Loucy (cell line): Measurements from ENCODE around the gene AGPS.
"Not testable (repeated sequence)": the region's sequence is repeated elsewhere in the genome, so short reads cannot be mapped to it uniquely, and the experiment has no call there.

ENCODE experiments used
- H2AFZ ChIP-seq: fragments of 200-600 bp; sonication (generic); 2 replicates; pipeline ENCODE4 v1.6.0; 2016; ENCODE audit warnings: antibody characterized with exemption, mild to moderate bottlenecking, low read length, moderate library complexity
- H3F3A ChIP-seq: fragments of 200-600 bp; 2 replicates; pipeline ENCODE4 v1.6.0; 2016; ENCODE audit warnings: antibody characterized with exemption, low read depth, mild to moderate bottlenecking
- H3K27me3 ChIP-seq: fragments of 200-600 bp; sonication (generic); 2 replicates; pipeline ENCODE4 v1.6.1; 2014; ENCODE audit warnings: low read length, mild to moderate bottlenecking; ENCODE audit not compliant: insufficient read depth, poor library complexity, severe bottlenecking
- H3K36me3 ChIP-seq: fragments of 200-600 bp; sonication (generic); 2 replicates; pipeline ENCODE4 v1.6.1; 2016; ENCODE audit warnings: low read length; ENCODE audit not compliant: insufficient read depth
- H3K4me1 ChIP-seq: fragments of 200-600 bp; sonication (generic); 2 replicates; pipeline ENCODE4 v1.5.1; 2014; ENCODE audit warnings: low read length, mild to moderate bottlenecking; ENCODE audit not compliant: insufficient read depth, poor library complexity, severe bottlenecking
- H3K4me2 ChIP-seq: fragments of 200-600 bp; sonication (generic); 2 replicates; pipeline ENCODE4 v1.6.0; 2014; ENCODE audit warnings: antibody characterized with exemption, low read length, low read depth, mild to moderate bottlenecking; ENCODE audit not compliant: poor library complexity, severe bottlenecking
- H3K4me3 ChIP-seq: fragments of 200-600 bp; sonication (generic); 2 replicates; pipeline ENCODE4 v1.5.1; 2014; ENCODE audit warnings: low read length, mild to moderate bottlenecking, mixed read lengths; ENCODE audit not compliant: poor library complexity, severe bottlenecking
- H3K79me2 ChIP-seq: fragments of 200-600 bp; sonication (generic); 2 replicates; pipeline ENCODE4 v1.6.1; 2014; ENCODE audit warnings: low read length; ENCODE audit not compliant: insufficient read depth
- H3K9ac ChIP-seq: fragments of 200-600 bp; sonication (generic); 2 replicates; pipeline ENCODE4 v1.6.0; 2014; ENCODE audit warnings: mild to moderate bottlenecking, low read depth, low read length, moderate library complexity; ENCODE audit not compliant: poor library complexity, severe bottlenecking
- H3K9me2 ChIP-seq: fragments of 200-600 bp; sonication (generic); replicated peaks from 2 replicates; pipeline ENCODE4 v1.6.1; 2016; ENCODE audit warnings: low read depth, low read length, mixed read lengths
- H3K9me3 ChIP-seq: fragments of 200-600 bp; sonication (generic); 2 replicates; pipeline ENCODE4 v1.6.1; 2014; ENCODE audit warnings: mild to moderate bottlenecking, antibody characterized with exemption, low read length, low read depth; ENCODE audit not compliant: insufficient read depth
- H4K20me1 ChIP-seq: fragments of 200-600 bp; sonication (generic); 2 replicates; pipeline ENCODE4 v1.6.0; 2014; ENCODE audit warnings: antibody characterized with exemption, low read length, mild to moderate bottlenecking; ENCODE audit not compliant: insufficient read depth, poor library complexity, severe bottlenecking
- CTCF ChIP-seq: fragments of 200-600 bp; sonication (generic); conservative IDR thresholded peaks from 2 replicates; pipeline ENCODE4 v1.5.1; 2014; ENCODE audit warnings: mild to moderate bottlenecking, antibody characterized with exemption, low read length
- EZH2phosphoT487 ChIP-seq: fragments of 200-600 bp; IDR thresholded peaks from 2 replicates; pipeline ENCODE4 v1.6.1; 2018; ENCODE audit warnings: antibody characterized with exemption, mild to moderate bottlenecking, moderate library complexity, borderline replicate concordance

Gene AGPS

GRCh38 chr2:177353187-177353478, 39.4 kb upstream of the AGPS start:
- H3K9ac ChIP-seq = no peak overlapping the region
- H3K4me2 ChIP-seq = no peak overlapping the region
- H3K4me3 ChIP-seq = no peak overlapping the region
- H3K36me3 ChIP-seq = no peaks in the 10 kb centered on the region
- no peaks in the 10 kb centered on the region for H3K27me3 ChIP-seq
- no peaks in the 10 kb centered on the region for H3K79me2 ChIP-seq
- H3K4me1 ChIP-seq = no peaks in the 10 kb centered on the region
- no peaks in the 10 kb centered on the region for H3F3A ChIP-seq
- H4K20me1 ChIP-seq = no peaks in the 10 kb centered on the region
- TF ChIP-seq CTCF (no peak), EZH2phosphoT487 (no peak)
- no peaks in the 10 kb centered on the region for H3K9me3 ChIP-seq
- H3K9me2 ChIP-seq = no peaks in the 10 kb centered on the region
- H2AFZ ChIP-seq = no peak overlapping the region

- not testable (repeated sequence) for H3K27me3 ChIP-seq, H3K9me3 ChIP-seq, H3K4me2 ChIP-seq, H3K79me2 ChIP-seq, H3K9ac ChIP-seq, H3K4me3 ChIP-seq, H3K9me2 ChIP-seq, H2AFZ ChIP-seq, H3F3A ChIP-seq, H4K20me1 ChIP-seq, H3K4me1 ChIP-seq, H3K36me3 ChIP-seq
These were observed 38.0 kb upstream of the AGPS start for GRCh38 chr2:177354541-177354940.

GRCh38 chr2:177355874-177356273, 36.7 kb upstream of the AGPS start:
- Histone ChIP-seq H3K9me3 (no peaks in the 10 kb centered on the region), H3K4me2 (no peak overlapping the region), H3K27me3 (no peaks in the 10 kb centered on the region), H3K79me2 (no peaks in the 10 kb centered on the region), H3F3A (no peaks in the 10 kb centered on the region), H2AFZ (no peak overlapping the region), H3K9ac (no peak overlapping the region), H3K36me3 (no peaks in the 10 kb centered on the region), H3K9me2 (no peaks in the 10 kb centered on the region), H4K20me1 (no peaks in the 10 kb centered on the region), H3K4me3 (no peak overlapping the region), H3K4me1 (no peaks in the 10 kb centered on the region)
- no peak for TF ChIP-seq CTCF

- Histone ChIP-seq H3K9me3 (no peaks in the 10 kb centered on the region), H3K36me3 (no peaks in the 10 kb centered on the region), H3K27me3 (no peaks in the 10 kb centered on the region), H3K9me2 (no peaks in the 10 kb centered on the region), H3K9ac (no peak overlapping the region), H3K4me2 (no peak overlapping the region), H2AFZ (no peak overlapping the region), H3F3A (no peaks in the 10 kb centered on the region), H3K4me3 (no peak overlapping the region), H4K20me1 (no peaks in the 10 kb centered on the region), H3K4me1 (no peaks in the 10 kb centered on the region), H3K79me2 (no peaks in the 10 kb centered on the region)
- no peak for TF ChIP-seq EZH2phosphoT487
- TF ChIP-seq CTCF = no peak
These were observed 32.6 kb upstream of the AGPS start for GRCh38 chr2:177359836-177360595.
